DND-41 (cell line): ENCODE results near the gene VWA2.

ENCODE experiments used
- ATAC-seq: fragments of 200-7000 bp; cut with Tn5 transposase; 3 replicates; pipeline ENCODE4 v1.9.1; 2021; ENCODE audit warnings: low read depth; ENCODE audit not compliant: insufficient read depth
- DNase-seq: peaks from one replicate; pipeline ENCODE4 v3.0.0-alpha.2; 2020
- H2AFZ ChIP-seq: 2 replicates; pipeline ENCODE4 v1.6.0; 2012; ENCODE audit warnings: low read depth, low read length
- H3K27ac ChIP-seq: 2 replicates; pipeline ENCODE4 v1.5.1; 2012; ENCODE audit warnings: low read length, inconsistent platforms
- H3K27me3 ChIP-seq: fragments of 200-600 bp; sonication (generic); 2 replicates; pipeline ENCODE4 v1.6.0; 2012; ENCODE audit warnings: low read length, mild to moderate bottlenecking, inconsistent platforms; ENCODE audit not compliant: insufficient read depth, poor library complexity
- H3K36me3 ChIP-seq: 2 replicates; pipeline ENCODE4 v1.5.1; 2012; ENCODE audit warnings: low read length, inconsistent platforms; ENCODE audit not compliant: insufficient read depth
- H3K4me1 ChIP-seq: 2 replicates; pipeline ENCODE4 v1.5.1; 2012; ENCODE audit warnings: mild to moderate bottlenecking, low read length; ENCODE audit not compliant: insufficient read depth
- H3K4me2 ChIP-seq: 2 replicates; pipeline ENCODE4 v1.6.0; 2012; ENCODE audit warnings: mild to moderate bottlenecking, moderate library complexity, low read length, inconsistent platforms; ENCODE audit not compliant: insufficient read depth
- H3K4me3 ChIP-seq, 2 experiments: fragments of 200-600 bp in 1 of 2; shearing (Covaris generic) in 1 of 2; 2 replicates each; pipeline ENCODE4 v1.5.1; 2012 to 2016; ENCODE audit warnings: inconsistent platforms in 2 of 2, low read length in 2 of 2, mild to moderate bottlenecking in 2 of 2, low read depth in 1 of 2, moderate library complexity in 1 of 2
- H3K79me2 ChIP-seq: 2 replicates; pipeline ENCODE4 v1.6.0; 2012; ENCODE audit warnings: low read length, inconsistent platforms; ENCODE audit not compliant: insufficient read depth
- H3K9ac ChIP-seq: 2 replicates; pipeline ENCODE4 v1.6.0; 2012; ENCODE audit warnings: low read depth, mild to moderate bottlenecking, inconsistent platforms, low read length, moderate library complexity
- H3K9me3 ChIP-seq: 2 replicates; pipeline ENCODE4 v1.5.1; 2012; ENCODE audit warnings: low read length, moderate library complexity, mild to moderate bottlenecking, inconsistent platforms; ENCODE audit not compliant: insufficient read depth, severe bottlenecking
- H4K20me1 ChIP-seq: 2 replicates; pipeline ENCODE4 v1.6.0; 2012; ENCODE audit warnings: low read length; ENCODE audit not compliant: insufficient read depth
- CTCF ChIP-seq: IDR thresholded peaks from 2 replicates; pipeline ENCODE4 v1.5.1; 2012; ENCODE audit warnings: borderline replicate concordance, low read length, moderate library complexity, mild to moderate bottlenecking; ENCODE audit not compliant: poor library complexity, severe bottlenecking; ENCODE audit errors: extremely low read depth
- EZH2 ChIP-seq: IDR thresholded peaks from 3 replicates; pipeline ENCODE4 v1.6.1; 2012; ENCODE audit warnings: borderline replicate concordance, low read depth, mild to moderate bottlenecking, moderate library complexity, low read length, inconsistent platforms; ENCODE audit not compliant: severe bottlenecking

The VWA2 gene

GRCh38 chr10:114220281-114220680 is 18.8 kb upstream of the VWA2 start:
- Histone ChIP-seq H3K9ac (no peak overlapping the region), H3K27ac (no peak overlapping the region), H2AFZ (no peak overlapping the region), H3K4me3 (no peak overlapping the region), H3K27me3 (peaks cover 28% of the 10 kb centered on the region), H3K36me3 (no peaks in the 10 kb centered on the region), H3K4me1 (no peaks in the 10 kb centered on the region), H3K79me2 (no peaks in the 10 kb centered on the region), H3K9me3 (no peaks in the 10 kb centered on the region), H3K4me2 (no peak overlapping the region), H4K20me1 (no peaks in the 10 kb centered on the region)
- TF ChIP-seq CTCF, result no peak
- no peak for TF ChIP-seq EZH2
- ATAC-seq (no peak), DNase-seq (no peak)

DNA sequence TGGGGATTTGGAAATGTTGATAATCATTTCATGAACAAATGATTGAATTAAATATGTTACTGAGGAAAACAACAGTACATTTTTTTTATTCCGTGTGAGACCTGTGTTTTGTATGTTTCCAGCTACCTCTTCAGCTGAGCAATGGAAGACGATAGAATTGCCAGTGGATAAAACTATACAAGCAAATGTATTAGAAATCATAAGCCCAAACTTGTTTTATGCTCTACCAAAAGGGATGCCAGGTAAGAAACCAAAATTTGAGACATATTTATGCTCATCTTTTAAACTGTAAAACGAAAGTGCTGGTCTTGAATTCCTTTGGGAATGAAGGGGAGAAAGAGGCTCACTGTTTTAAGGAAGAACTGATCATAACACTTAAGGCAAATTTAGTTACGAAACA is 17.8 kb upstream of the VWA2 start:
- Histone ChIP-seq H3K4me3 (no peak overlapping the region), H3K4me1 (no peaks in the 10 kb centered on the region), H3K4me2 (no peak overlapping the region), H3K79me2 (no peaks in the 10 kb centered on the region), H3K9ac (no peak overlapping the region), H2AFZ (no peak overlapping the region), H3K9me3 (no peaks in the 10 kb centered on the region), H3K27me3 (peaks cover 32% of the 10 kb centered on the region), H3K27ac (no peak overlapping the region), H3K36me3 (no peaks in the 10 kb centered on the region), H4K20me1 (no peaks in the 10 kb centered on the region)
- no peak for DNase-seq
- TF ChIP-seq CTCF, result no peak
- no peak for TF ChIP-seq EZH2
- no peak for ATAC-seq

GRCh38 chr10:114223066-114223465 is 16.0 kb upstream of the VWA2 start:
- Histone ChIP-seq H3K27me3 (peaks cover 32% of the 10 kb centered on the region), H3K9ac (no peak overlapping the region), H3K9me3 (no peaks in the 10 kb centered on the region), H4K20me1 (no peaks in the 10 kb centered on the region), H3K36me3 (no peaks in the 10 kb centered on the region), H3K27ac (no peak overlapping the region), H2AFZ (no peak overlapping the region), H3K79me2 (no peaks in the 10 kb centered on the region), H3K4me3 (no peak overlapping the region), H3K4me1 (no peaks in the 10 kb centered on the region), H3K4me2 (no peak overlapping the region)
- TF ChIP-seq CTCF, result no peak
- no peak for TF ChIP-seq EZH2
- DNase-seq (no peak), ATAC-seq (no peak)

- DNase-seq (no peak), ATAC-seq (no peak)
- H3K36me3 ChIP-seq, result no peaks in the 10 kb centered on the region
- no peak overlapping the region for H3K4me2 ChIP-seq
- no peak overlapping the region for H2AFZ ChIP-seq
- no peak overlapping the region for H3K27ac ChIP-seq
- H3K9me3 ChIP-seq, result no peaks in the 10 kb centered on the region
- H3K4me1 ChIP-seq, result no peaks in the 10 kb centered on the region
- no peak overlapping the region for H3K9ac ChIP-seq
- peaks cover 32% of the 10 kb centered on the region for H3K27me3 ChIP-seq
- no peak for TF ChIP-seq CTCF
- H3K79me2 ChIP-seq, result no peaks in the 10 kb centered on the region
- no peak overlapping the region for H3K4me3 ChIP-seq
- H4K20me1 ChIP-seq, result no peaks in the 10 kb centered on the region
Measured at GRCh38 chr10:114228156-114228555, 10.9 kb upstream of the VWA2 start.
